T follicular helper cell (primary cell): ENCODE results near the gene DENND6B.

ENCODE experiments used
- DNase-seq: peaks from one replicate; pipeline ENCODE4 v3.0.0-alpha.2; 2020; ENCODE audit warnings: low read depth

DENND6B gene

GRCh38 chr22:50303848-50304527 lies 22.8 kb downstream of the DENND6B start:
- no peak for DNase-seq

DNA sequence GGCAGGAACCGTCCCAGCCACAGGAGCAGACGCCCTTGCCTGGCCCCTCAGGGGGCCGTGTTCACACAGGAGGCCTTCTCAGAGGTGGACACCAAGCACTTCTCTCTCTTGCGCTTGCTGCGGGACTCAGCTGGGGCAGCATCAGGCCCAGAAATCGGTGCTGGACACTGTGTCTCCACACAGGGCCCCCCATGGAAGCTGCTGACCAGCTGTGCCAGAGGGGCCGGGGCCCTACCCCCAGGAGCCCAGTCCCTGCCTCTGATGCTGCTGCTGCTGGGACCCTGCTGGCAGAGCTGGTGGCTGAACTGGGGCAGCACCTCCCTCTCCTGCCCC lies 23.3 kb downstream of the DENND6B start:
- DNase-seq = no peak

DNA sequence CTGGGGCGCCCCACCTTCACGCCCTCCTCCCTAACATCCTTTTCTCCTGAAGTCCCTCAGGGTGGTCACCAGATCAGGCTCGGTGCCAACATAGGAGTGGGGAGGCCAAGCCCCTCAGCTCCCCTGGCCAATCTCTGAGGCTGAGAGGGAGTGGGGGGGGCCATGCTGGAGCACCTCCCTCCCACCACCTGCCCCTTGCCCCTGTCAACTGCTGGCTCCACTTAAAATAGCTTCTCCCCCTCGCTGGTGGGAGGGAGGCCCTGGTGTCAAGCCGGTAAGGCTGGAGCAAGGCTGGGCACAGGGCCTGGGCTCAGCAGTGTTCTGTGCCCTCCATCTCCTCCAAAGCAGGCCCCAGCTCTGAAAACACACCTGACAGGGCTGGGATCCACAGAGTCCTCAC lies 24.2 kb downstream of the DENND6B start:
- no peak for DNase-seq

DNA sequence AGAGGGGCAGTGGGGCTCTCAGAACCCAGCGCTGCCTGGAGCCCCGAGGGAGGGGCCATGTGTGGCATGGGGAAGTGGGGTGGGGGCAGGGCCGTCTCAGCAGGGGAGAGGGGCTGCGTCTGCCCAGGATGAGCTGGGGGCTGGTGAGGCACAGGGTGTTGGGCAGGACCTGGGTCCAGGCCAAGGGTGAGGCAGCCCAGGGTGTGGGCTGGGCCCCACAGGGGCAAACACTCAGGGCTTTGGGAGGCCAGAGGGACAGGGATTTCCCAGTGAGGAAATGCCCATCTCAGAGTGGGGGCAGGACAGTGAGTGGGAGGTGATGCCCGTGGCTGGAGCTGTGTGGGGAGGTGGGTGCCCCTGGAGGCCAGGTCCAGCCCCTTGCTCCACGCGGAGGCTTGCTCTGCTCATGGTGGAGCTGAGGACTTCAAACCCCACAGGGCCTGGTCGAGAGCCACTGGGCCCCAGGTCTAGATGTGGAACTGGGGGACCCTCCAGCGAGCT lies 24.7 kb downstream of the DENND6B start:
- no peak for DNase-seq

DNA sequence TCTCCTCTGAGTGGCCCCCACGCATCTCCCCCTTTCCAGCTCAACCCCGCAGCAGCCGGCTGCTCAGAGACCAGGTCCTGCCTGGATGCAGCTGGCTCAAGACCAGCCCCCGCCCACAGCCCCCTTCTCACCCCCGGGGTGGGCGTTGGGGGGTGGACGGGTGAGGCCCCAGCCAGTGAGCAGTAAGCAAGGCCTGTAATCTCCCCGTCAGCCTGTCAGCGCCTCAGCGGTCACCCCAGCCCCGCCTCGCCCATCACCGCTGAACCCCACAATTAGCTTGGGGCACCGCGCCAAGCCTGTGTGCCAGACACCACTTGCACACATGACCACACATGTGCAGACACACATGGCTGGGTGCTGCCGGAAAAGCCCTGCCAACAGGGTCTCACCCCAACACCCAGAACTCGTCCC lies 25.2 kb downstream of the DENND6B start:
- DNase-seq = no peak

DNA sequence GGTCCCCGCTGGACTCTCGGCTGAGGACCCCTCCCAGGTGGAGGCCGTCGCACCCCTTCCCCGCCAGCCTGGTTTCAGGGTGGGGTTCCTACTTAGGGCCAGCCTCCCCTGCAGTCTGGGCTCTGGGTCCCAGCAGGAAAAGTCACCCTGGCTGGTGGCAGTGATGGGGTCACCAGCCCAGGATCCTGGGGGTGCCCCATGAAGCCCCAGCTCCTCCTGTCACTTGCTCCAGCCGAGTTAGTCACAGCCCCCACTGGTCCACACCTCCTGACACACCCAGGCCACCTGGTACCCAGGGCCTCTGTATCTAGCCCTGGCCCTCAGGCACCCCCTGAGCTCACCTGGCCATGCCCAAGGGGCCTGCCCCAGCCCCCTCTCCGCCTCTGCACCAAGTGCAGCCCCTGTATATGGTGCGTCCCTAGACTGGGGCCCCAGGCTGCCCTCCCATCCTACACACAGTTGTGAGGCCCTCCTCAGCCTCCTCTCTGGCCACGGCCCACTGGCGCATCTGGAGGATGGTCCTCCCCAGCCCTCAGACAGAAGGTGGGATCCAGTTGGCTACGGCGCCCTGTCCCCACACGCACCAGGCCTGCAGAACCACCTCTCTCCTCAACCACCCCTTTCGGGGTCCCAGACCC lies 26.1 kb downstream of the DENND6B start:
- DNase-seq = no peak

GRCh38 chr22:50299785-50300619 lies 26.8 kb downstream of the DENND6B start:
- no peak for DNase-seq

DNA sequence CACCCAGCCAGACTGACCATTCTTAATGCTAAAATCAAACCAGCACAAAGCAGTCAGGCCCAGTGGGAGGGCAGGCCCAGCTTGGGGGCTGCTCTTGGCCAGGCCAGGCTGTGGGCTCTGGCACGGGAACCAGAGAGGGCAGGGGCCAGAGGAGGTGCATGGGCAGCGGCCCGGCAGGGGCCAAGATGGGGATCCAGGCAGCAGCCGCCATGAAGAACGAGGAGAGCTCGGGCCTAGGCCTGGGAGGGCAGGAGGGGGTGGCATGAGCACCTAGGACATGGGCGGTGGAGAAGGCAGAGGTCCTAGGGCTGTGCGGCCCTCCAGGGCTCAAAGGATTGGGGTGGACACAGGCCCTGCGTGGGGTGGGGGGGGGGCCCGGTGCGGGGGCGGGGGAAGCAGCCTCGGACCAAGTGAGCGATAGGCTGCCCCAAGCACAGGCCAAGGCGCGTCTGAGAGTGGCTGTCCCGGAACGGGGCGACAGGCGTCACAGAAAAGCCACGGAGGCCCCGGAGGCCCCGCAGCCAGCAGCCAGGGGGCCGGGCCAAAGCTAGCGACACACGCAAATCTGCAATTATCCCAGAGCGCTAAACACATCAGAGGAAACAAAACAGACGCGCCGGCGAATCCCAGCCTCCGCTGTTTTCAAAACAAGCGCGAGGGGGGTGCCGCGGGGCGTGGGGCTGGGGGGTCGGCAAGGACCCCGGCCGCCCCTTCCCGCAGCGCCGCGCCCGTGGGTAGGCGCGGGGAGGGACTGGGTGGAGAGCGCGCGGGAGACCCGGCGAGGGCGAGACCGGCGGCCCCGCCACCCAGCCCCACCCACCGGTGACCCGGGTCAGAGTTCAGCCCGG lies 27.7 kb downstream of the DENND6B start:
- DNase-seq = no peak

DNA sequence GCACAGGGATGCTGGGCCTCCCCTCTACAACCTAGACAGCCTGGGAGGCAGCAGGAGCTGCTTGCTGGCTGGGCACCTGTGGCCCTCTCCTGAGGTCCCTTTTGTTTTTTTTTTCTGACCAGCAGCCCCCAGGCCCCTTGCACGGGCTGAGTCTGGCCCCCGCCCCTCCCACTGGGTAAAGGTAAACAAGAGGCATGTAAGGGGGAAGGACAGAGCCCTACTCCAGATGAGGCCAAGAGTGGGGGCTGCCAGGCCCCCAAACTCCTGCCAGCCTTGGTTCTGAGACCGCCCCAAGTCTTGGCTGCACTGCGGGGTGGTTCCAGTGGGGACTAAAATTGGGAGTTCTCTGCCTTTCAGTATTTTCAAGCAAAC lies 28.6 kb downstream of the DENND6B start:
- DNase-seq = no peak

- no peak for DNase-seq
Observed at GRCh38 chr22:50297510-50298265, 29.1 kb downstream of the DENND6B start.

DNA sequence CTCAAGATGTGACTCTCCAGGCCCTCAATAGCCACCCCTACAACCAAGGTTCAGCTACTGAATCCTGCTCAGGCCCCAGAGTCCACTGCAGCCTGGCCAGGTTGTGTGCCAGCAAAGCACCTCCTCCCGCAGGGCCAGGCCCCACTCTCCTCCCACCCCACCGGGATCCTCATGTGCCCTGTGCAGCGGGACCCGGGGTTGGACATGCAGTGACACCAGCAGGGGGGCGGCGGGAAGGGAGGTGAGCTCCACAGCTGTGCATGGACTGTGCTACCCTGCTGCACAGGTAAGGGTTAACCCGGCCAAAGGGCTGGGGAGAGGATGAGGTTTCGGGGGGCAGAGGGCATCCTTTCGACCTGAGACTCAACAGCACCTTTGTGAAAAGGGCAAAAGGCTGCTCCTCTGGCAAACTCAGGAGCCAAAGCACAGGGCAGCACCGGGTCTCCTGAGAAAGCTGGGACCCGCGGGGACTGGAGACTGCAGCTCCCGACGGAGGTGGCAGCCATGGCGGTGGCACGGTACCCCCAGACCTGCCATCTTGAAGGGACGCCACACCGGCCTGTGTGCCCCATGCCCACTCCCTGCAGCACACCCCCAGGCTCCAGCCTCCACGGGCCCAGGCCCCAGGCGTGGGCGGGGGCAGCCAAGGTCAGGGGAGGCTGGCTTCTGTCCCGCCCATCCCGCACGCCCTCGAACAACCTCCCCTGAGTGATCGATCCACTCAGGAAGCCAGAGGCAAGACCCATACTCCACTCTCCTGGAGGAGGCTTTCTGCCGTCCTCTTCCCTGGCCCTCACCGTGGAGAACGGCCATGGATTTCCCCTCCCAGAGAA lies 29.9 kb downstream of the DENND6B start:
- no peak for DNase-seq

- no peak for DNase-seq
Observed at GRCh38 chr22:50294319-50294656, 32.5 kb downstream of the DENND6B start.

DNA sequence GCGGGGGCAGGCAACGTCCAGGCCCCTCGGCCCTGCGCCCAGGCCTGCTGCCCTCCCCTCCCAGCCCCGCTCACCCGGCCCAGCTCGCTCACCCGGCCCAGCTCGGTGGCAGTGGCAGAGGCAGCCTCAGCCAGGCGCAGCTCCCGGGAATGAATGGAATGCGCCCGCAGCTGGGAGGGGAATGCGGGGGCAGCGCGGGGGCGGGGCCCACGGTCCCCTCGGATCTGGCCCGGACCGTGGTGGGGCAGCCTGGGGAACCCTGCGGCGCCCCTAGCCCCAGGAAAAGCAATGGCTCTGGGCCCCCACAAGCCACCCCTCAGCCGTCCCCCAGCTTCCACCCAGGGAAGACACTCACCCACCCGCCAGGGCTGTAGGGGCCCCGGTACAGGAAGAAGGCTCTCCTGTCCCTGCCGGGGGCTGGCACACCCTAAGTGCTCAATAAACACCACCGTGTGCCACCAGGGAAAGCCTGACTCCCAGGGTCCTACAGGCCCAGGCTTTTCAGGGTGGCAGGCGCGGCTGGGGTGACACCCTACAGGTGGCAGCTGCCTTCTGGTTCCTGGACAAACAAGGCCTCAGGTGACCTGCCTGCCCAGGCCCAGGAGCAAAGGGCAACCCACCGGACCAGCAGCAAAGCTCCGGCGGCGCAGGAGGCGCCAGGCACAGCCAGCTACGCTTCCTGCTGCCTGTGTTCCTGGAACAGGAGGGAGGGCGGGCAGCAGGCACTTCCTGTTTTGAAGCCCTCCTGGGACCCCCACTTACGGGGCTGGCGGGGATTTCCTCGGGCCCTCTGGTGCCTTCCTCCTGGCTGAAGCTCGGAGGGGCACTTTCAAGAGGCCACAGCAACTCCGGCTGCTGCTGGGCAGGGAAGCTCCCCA lies 33.1 kb downstream of the DENND6B start:
- DNase-seq = no peak

GRCh38 chr22:50292643-50293440 lies 34.0 kb downstream of the DENND6B start:
- DNase-seq = no peak

DNA sequence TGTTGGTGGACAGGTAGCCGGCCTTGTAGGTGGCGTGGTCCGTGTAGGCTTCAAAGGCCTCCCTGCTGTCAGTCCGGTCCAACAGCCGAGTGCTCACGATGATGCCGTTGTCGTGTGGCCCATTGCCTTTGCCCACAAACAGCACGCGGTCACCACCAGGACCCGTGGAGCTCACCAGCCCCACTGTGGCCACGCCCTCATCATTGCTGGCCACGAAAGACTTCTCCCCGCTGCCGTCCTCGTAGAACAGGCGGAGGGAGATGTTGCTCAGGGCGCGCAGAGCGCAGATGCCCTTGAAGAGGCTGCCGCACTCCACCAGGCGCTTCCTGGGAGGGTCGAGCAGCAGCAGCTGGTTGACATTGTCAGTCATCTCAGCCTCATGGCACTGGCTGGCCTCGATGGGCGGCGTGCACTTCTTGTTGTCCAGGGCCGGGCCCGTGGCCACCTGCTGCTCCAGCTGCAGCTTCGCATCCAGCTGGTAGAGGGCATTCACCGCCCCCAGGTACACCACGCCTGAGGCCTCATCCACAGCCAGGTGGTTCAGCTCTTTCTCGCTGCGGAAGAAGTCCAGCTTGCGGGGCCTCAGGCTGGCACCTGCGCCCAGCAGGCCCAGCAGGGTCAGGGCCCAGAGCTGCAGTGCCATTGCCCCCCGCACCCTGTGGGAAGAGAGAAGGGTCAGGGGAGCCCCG lies 36.7 kb downstream of the DENND6B start:
- no peak for DNase-seq

DNA sequence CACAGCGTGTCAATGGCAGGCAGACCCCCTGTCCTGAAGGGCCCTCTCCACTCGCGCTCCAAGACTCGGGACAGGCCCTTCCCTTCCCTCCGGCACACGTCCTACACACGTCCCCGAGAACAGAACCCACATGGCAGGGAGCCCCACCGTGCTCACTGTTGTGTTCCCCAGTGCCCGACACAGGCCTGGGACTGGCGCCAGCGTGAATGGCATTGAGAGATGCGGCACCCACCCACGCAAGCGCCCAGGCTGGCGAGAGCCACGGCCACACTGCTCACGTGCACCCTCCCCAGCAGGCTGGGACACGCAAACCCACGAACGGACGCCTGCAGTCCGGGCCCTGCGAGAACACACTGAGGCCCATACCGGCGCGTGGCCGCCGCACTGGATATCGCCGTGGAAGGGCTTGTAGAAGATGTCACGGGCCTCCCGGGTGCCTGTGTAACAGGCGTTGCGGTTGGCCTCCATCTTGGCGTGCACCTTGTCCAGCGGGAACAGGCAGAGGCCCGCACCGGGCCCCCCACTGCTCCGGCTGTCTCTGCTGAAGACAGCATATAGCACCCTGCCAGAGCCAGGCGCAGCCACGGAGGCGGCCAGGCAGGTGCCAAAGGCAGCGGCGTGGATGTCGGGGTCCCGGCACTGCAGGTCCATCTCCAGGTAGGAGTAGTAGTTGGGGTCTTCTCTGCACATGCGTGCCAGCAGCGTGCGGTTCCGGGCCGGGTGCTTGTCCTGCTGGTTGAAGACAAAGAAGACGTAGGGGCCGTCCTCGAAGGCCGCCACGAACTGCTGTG lies 37.5 kb downstream of the DENND6B start:
- DNase-seq = no peak

DNA sequence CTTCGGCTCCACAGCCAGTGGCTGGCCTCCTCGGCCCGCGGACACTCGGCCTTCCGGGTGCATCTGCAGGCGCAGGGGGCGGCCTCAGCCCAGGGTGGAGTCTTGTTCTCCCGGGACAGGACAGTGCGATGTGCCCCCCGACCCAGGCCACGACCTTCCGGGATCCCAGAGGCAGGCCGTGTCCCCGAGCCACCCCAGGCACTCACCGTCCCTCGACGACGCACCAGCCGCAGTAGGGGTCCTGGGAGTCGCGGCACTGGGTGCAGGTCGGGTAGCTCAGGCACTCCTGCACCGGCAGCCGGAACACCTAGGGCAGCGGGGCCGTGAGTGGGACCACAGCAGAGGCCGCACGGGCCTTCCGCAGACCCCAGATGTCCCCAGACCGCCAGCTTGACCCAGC lies 39.1 kb downstream of the DENND6B start:
- DNase-seq = no peak
